ENCODE data around the gene PRKAR2B.

PRKAR2B gene

DNA sequence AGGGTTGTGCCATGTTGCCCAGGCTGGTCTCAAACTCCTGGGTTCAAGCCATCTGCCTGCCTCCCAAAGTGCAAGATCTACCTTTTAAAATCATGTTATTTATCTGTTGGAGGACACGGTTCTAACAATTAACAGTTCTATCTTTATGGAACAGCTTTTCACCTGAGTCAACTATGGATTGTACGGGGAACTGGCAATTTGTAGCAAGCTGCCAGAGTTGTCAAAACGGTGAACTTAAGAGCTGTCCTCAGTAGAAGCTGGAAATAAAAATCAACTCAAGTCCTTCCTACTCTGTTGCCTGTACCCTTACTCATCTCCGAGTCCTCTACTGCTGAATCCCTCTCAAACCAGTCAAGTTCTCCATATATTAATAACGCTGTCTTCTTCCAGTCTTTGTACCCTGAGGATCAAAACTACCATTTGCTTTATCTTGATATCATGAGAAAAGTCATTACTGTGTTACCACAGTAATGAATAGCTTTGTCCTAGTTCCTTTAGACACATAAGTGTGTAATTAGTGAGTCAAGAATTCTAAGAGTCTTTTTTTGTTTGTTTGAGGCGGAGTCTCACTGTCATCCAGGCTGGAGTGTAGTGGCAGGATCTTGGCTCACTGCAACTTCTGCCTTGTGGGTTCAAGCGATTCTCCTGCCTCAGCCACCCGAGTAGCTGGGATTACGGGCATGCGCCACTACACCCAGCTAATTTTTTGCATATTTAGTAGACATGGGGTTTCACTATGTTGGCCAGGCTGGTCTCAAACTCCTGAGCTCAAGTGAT is 152.5 kb downstream of the PRKAR2B start:
- DNase-seq: no peak

DNA sequence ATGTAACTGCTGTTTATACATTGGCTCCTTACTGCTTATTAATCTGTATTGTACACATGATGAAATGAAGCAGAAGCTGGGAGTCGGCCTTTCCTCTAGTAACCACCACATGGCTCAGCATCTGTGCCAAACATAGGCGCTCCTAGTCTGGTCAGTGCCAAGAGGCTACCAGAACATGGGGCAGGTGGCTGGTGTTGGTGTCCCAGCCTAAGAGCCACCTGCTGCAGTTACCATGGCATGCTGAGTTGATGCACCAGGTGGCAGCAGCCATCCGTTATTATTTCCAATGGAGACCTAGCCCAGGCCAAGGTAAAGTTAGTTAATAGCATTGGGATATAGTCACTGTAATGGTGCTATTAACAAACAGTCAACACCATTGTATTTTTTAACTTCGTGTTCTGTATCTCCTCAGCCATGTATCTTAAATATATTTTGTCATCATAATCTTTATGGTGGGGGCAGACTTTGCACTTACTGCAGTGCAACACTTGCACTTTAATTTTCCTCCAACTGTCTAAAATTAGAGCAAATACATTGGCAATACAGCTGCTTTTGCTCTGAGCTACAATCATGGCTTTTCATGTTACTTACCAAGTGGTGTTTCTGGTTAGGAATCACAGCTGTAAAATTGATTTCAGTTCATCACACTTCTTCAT is 157.4 kb downstream of the PRKAR2B start:
- DNase-seq: no peak

DNA sequence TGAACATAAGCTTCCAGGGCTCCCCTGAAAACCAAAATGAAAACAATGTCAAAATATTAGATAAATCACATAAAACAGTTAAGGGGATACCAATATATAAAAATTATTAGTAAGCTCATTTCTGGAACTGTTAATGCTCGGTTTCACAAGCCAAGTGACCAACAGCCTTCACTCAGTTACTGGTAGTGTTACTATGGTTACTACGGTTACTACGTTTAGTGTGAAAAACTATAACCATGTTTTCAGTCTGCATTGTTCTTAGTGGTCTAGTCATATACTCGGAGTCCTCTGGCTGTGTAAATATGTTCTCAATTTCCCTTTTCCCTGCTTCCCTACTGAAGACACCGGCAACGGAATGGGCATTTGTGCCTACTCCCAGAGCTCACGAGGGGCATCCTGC is 159.1 kb downstream of the PRKAR2B start:
- DNase-seq: no peak

DNA sequence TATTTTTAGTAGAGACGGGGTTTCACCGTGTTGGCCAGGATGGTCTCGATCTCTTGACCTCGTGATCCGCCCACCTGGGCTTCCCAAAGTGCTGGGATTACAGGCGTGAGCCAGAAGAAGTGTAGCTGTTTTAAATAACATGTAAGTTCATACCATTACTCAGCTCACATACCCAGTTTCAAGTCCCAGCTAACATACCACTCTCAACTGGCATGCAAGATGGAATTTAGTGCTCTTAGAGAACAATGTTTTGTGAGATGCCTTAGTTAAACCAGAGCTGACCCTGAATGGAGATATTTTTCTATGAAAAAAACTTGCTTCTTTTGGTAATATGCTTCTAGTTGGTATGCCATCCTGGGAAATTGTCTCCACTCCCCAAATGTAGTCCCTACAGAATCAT is 161.6 kb downstream of the PRKAR2B start:
- no peak for DNase-seq

DNA sequence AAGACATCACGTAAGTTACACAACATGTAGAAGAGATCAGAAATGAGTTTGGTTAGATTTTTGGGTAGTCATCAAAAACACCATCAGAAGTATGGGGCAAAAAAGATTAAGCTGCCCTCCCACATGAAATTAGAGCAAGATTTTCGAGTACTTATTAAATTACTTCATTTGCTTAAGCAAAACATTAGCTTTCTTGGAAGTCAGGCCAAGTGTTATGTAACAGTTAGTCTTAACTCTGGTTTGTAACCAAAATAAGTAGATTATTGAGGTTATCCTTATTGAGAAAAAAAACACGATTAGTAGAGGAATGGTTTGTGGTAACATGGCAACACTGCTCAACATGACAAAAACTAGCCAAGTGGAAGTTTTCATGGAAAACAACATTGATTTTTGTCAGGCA is 162.2 kb downstream of the PRKAR2B start:
- DNase-seq: no peak

DNA sequence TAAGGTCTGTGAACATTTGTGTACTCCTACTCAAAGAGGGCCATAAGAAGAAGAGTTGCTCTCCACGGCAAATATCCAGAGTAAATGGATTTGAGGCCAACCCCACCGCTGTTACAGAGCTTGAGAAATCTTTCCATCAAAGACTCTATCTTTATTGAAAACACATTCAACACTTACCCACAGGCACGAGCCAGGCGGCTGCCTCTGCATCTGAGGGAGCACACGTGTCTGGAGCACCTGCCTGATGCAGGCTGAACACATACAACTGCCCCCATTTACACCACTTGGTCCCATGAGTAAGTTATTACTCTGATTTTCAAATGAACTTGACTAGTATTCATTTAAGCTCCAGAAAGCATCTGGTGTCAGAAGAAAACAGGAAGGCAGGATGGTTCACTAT is 163.0 kb downstream of the PRKAR2B start:
- DNase-seq: no peak

DNA sequence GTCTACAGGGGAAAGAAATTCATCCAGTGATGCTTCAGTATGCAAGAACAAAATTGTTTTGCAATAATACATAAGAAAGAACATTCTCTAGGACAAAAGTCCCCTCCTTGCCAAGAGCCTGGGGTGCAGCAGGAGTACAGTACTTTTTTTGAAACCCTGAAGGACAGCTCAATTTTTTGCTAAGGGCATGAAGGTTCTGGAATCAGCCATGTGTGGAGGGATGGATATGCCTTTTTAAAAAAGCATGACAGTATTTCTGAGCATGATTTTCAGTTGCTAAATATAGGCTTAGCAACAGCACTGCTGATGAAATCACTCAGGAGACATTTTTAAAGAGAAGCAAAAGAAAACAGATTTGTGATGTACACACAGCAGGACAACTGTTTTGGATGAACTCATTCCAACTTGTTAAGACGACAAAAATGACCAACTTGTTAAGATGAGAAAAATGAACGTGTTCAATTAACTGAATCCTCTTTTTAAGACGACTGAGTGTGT is 163.6 kb downstream of the PRKAR2B start:
- no peak for DNase-seq

DNA sequence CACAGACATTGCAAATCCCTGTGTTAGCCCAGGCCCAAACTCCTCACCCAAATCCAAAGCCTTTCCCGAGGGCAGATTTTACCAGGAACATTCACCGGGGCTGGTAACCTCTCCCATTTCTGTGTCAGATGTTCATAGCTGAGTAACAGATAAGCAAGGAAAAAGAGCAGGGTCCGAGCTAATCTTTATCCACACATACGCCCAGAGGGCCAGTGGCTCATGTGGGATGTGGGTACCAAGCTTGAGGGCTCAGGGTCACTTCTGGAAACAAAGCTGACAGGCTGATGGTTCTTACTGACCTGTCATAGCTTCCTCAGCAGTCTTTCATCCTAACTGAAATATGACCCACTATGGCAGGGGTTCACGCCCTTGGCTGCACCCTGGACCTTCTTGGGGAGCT is 164.1 kb downstream of the PRKAR2B start:
- no peak for DNase-seq

DNA sequence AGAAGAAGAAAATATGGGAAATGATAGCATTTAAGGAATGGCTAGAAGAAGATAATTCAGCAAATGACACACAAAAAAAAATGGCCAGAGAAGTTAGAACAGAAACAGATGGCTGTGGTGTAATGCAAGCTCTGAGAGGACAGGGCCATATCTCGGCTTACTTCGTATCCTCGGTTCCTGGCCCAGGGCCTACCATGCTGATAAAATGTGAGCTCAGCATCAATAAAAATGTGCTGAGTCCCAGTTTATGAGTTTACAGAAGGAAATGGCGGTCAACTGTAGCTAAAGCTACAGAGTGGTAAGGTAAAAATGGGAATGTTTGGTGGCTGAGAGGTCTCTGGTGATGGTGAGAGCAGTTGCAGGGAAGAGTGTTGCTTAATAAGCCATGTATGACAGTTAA is 165.1 kb downstream of the PRKAR2B start:
- DNase-seq: no peak

DNA sequence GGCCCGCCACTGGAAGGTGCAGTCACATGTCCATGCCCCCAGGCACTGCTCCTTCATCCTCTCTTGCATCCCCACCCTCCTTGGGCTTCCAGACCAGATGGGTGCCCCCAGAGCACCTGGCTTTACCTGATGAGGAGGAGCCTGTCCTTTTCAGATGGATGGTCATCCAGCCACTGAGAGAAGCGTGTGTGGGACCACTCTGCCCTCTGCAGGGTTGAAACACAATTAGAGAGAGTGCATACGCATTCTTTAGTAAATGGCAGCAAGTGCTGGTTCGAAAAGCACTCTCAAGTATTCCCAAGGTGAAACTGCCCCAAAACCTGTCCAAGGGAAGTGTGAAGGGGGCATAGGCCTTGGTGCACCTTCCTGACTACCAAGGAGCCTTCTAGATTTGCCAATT is 165.9 kb downstream of the PRKAR2B start:
- no peak for DNase-seq
